Panc1 (cell line): ENCODE data around the gene TMEM150B.

Experiments used
- CTCF ChIP-seq: fragments of 450-650 bp; IDR thresholded peaks from 2 replicates; pipeline ENCODE4 v1.5.1; 2017; ENCODE audit warnings: mild to moderate bottlenecking
- POLR2AphosphoS5 ChIP-seq: IDR thresholded peaks from 2 replicates; pipeline ENCODE4 v1.6.1; 2012; ENCODE audit warnings: mild to moderate bottlenecking, low read depth, low read length, moderate library complexity

GRCh38 chr19:55272142-55272541 is 53.0 kb downstream of the TMEM150B start:
- TF ChIP-seq CTCF (no peak), POLR2AphosphoS5 (no peak)
